GM12873 (cell line): ENCODE measurements around the gene KLHL10.
A peak's percentile ranks its signal among the peaks of the same experiment; 100 is the strongest.

Source experiments
- TF ChIP-seq, protein P1 (sequence below): IDR thresholded peaks from 2 replicates; pipeline ENCODE4 v1.5.1; 2012; ENCODE audit warnings: low read depth, mild to moderate bottlenecking, moderate library complexity, low read length, control low read depth; ENCODE audit not compliant: insufficient read depth; ENCODE audit errors: missing control alignments

The KLHL10 gene

DNA sequence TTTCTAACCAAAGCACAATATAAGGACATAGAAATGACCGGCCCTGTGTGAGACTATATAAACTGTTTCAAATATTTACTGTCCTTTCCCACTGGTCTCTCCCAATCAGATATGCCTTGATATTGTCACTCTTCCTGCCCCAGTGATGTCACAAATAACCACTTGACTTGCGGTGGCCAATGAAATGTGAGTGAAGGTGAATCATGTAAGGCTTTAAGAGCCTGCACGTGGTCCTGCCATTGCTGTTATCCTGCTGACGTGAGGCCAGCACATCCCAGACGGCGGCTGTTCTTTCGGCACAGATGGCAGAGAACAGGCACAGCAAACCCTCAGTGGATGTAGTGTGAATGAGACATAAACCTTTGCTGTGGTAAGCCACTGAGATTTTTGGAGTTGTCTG lies 33.0 kb downstream of the KLHL10 start:
- TF ChIP-seq, protein P1, sequence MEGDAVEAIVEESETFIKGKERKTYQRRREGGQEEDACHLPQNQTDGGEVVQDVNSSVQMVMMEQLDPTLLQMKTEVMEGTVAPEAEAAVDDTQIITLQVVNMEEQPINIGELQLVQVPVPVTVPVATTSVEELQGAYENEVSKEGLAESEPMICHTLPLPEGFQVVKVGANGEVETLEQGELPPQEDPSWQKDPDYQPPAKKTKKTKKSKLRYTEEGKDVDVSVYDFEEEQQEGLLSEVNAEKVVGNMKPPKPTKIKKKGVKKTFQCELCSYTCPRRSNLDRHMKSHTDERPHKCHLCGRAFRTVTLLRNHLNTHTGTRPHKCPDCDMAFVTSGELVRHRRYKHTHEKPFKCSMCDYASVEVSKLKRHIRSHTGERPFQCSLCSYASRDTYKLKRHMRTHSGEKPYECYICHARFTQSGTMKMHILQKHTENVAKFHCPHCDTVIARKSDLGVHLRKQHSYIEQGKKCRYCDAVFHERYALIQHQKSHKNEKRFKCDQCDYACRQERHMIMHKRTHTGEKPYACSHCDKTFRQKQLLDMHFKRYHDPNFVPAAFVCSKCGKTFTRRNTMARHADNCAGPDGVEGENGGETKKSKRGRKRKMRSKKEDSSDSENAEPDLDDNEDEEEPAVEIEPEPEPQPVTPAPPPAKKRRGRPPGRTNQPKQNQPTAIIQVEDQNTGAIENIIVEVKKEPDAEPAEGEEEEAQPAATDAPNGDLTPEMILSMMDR, result no peak

GRCh38 chr17:41871789-41872188 lies 34.2 kb downstream of the KLHL10 start:
- TF ChIP-seq, protein P1, result no peak

DNA sequence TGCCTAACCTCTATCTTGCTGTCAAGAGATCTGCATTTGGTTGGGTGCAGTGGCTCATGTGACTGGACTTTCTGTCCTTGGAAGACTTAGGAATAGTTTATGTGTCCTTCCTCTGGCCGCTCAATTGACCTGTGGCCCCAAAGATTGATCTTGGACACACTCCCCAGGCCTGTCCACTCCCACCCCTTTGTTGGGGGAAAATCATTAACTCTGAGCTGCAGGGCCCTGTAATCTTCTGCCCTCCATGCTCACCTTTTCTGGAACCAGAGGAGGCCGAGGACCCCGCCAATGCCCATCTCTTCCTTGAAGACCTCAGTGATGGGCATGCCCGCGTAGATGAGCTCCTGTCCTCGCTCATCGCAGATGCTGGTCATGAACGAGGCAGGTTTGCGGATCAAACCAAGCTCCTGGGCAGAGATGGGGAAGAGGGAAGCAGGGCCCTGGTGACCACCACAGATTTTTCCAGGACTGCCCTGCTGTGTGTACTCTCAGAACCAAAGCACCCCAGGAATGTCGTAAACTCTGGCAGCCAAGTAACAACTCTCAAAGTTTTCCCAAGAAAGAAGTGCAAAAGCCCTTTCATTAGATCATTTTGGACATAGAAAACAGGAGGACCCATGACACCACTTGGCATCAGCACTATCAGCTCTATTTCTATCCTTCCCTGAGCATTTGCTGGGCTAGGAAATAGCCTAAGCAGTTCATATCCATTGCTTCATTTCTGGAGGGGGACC lies 36.1 kb downstream of the KLHL10 start:
- TF ChIP-seq, protein P1, result no peak

- TF ChIP-seq, protein P1, result no peak
These were observed 42.5 kb downstream of the KLHL10 start for GRCh38 chr17:41880130-41880529.

- TF ChIP-seq, protein P1, result no peak
These were observed 45.1 kb downstream of the KLHL10 start for GRCh38 chr17:41882756-41883155.

DNA sequence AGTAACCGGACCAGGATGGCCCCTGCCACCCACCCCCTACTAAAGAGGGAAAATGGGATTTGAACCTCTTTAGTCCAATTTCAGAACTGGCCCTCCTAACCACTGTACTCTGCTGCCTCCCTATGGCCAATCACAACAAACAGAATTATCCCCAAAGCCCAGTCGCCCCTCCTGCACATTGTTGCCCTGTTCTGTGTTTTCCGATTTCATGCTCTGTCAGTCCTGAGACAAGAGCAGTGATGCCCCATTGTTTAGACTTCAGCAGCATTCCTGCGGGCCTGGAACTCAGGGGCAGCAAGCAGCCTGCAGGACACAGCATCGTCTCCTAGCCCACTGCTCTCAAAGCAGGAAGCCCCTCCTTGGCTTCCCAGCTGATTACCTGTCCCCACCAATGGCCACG lies 48.1 kb downstream of the KLHL10 start:
- TF ChIP-seq, protein P1, result peak; percentile 33

DNA sequence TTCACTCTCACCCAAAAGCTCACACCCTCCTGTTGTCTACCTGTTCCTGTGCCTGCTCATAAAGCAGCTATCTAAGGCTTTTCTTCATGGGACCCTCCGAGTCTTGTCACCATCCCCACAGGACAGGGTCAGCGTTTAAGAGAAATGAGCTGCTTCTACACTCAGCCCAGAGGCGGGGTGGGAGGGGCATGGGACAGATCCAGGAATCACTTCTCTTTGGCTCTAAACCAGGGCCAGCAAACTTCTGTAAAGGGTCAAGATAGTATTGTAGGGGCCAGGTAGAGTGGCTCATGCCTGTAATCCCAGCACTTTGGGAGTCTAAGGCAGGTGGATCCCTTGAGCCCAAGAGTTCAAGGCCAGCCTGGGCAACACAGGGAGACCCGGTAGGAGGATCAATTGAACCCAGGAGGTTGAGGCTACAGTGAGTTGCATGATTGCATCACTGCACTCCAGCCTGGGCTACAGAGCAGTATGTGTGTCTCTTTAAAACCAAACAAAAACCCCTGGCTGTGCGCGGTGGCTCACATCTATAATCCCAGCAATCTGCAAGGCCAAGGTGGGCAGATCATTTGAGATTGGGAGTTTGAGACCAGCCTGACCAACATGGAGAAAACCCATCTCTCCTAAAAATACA lies 50.8 kb downstream of the KLHL10 start:
- TF ChIP-seq, protein P1, result no peak
